ENCODE data around the gene CXXC5. TPM values are rescaled to one million over a fixed set of nuclear protein-coding genes. Genes with fewer than 3 reads are reported as not detected.
A peak's percentile ranks its signal among the peaks of the same experiment; 100 is the strongest.

CXXC5 gene
- total RNA-seq, 1 donor from 2014 or later = 17.2 TPM

- peak overlapping the region; percentile 18 for H3K4me2 ChIP-seq
- peak overlapping the region; percentile 86 for H3K27ac Mint-ChIP-seq
- H3F3A ChIP-seq (ENCODE audit: low read depth) = peaks cover 25% of the 10 kb centered on the region
- H3K36me3 Mint-ChIP-seq = peaks cover 3% of the 10 kb centered on the region
- no peaks in the 10 kb centered on the region for H3K79me2 ChIP-seq (ENCODE audit: low read depth)
- H3K4me3 ChIP-seq = no peak overlapping the region
- TF ChIP-seq EZH2phosphoT487 (IDR thresholded peaks at IDR 0.05) (no peak), EZH2 (IDR thresholded peaks at IDR 0.05) (no peak)
- TF ChIP-seq, protein P1, sequence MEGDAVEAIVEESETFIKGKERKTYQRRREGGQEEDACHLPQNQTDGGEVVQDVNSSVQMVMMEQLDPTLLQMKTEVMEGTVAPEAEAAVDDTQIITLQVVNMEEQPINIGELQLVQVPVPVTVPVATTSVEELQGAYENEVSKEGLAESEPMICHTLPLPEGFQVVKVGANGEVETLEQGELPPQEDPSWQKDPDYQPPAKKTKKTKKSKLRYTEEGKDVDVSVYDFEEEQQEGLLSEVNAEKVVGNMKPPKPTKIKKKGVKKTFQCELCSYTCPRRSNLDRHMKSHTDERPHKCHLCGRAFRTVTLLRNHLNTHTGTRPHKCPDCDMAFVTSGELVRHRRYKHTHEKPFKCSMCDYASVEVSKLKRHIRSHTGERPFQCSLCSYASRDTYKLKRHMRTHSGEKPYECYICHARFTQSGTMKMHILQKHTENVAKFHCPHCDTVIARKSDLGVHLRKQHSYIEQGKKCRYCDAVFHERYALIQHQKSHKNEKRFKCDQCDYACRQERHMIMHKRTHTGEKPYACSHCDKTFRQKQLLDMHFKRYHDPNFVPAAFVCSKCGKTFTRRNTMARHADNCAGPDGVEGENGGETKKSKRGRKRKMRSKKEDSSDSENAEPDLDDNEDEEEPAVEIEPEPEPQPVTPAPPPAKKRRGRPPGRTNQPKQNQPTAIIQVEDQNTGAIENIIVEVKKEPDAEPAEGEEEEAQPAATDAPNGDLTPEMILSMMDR (IDR thresholded peaks at IDR 0.05) = no peak
- H3K4me1 Mint-ChIP-seq = peaks cover 81% of the 10 kb centered on the region
- H3K36me3 ChIP-seq = no peaks in the 10 kb centered on the region
- H3K9ac ChIP-seq = no peak overlapping the region
- no peaks in the 10 kb centered on the region for H3K9me3 ChIP-seq (ENCODE audit: low read depth)
- H2AFZ ChIP-seq (replicated peaks) = no peak overlapping the region
- no peak overlapping the region for H3K27ac ChIP-seq
- no peaks in the 10 kb centered on the region for H3K9me3 Mint-ChIP-seq
- peaks cover 19% of the 10 kb centered on the region for H3K27me3 ChIP-seq
- peak overlapping the region; percentile 57 for H3K4me3 Mint-ChIP-seq
- DNase-seq (ENCODE audit: low spot score) = no peak
- peaks cover 13% of the 10 kb centered on the region for H3K27me3 Mint-ChIP-seq (ENCODE audit: insufficient read depth, low read depth)
- peaks cover 24% of the 10 kb centered on the region for H4K20me1 ChIP-seq (ENCODE audit: low read depth)
- peaks cover 57% of the 10 kb centered on the region for H3K4me1 ChIP-seq
Observed at GRCh38 chr5:139692148-139692547, 44.0 kb downstream of the CXXC5 start.

DNA sequence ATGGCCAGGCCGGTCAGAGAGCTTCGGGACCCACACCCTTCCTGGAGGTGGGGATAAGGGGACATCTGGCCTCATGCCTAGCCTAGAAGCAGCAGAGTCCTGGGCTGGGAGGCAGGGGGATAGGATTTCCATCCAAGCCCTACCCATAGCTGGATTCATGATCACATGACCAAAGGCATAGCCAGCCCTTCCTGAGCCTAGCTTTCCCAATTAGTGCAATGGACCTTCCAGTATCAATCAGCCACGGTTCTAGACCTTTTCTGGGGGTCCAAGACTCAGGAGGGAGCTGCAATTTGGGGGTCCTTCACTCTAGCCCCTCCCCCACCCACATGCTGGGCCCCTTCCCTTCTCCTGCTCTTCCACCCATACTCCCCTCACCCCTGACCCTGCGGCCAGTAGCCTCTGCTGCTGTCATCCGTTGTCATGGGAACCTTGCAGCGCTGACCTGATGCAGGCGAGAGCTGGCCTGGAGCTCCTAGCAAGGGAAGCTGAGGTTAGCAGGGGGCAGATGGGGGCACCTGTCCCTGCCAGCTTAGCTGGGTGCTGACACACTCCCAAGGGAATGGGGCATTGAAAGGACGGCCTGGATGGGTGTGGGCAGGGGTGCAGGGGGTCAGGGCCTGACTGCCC lies 44.6 kb downstream of the CXXC5 start:
- Mint-ChIP-seq H3K4me1 (peaks cover 76% of the 10 kb centered on the region), H3K9me3 (no peaks in the 10 kb centered on the region), H3K27ac (peak overlapping the region; percentile 86), H3K36me3 (peaks cover 3% of the 10 kb centered on the region), H3K27me3 (ENCODE audit: insufficient read depth, low read depth) (peaks cover 11% of the 10 kb centered on the region), H3K4me3 (peak overlapping the region; percentile 57)
- Histone ChIP-seq H3K9ac (no peak overlapping the region), H3K9me3 (ENCODE audit: low read depth) (no peaks in the 10 kb centered on the region), H3K4me2 (peak overlapping the region; percentile 18), H3K4me1 (peaks cover 59% of the 10 kb centered on the region), H3K27me3 (peaks cover 26% of the 10 kb centered on the region), H3K4me3 (no peak overlapping the region), H3K36me3 (no peaks in the 10 kb centered on the region), H3K27ac (no peak overlapping the region), H4K20me1 (ENCODE audit: low read depth) (peaks cover 19% of the 10 kb centered on the region), H3F3A (ENCODE audit: low read depth) (peaks cover 23% of the 10 kb centered on the region), H2AFZ (replicated peaks) (no peak overlapping the region), H3K79me2 (ENCODE audit: low read depth) (no peaks in the 10 kb centered on the region)
- TF ChIP-seq EZH2 (IDR thresholded peaks at IDR 0.05) (no peak), EZH2phosphoT487 (IDR thresholded peaks at IDR 0.05) (no peak)
- TF ChIP-seq, protein P1 (IDR thresholded peaks at IDR 0.05) = no peak
- DNase-seq (ENCODE audit: low spot score) = peak; percentile 83

DNA sequence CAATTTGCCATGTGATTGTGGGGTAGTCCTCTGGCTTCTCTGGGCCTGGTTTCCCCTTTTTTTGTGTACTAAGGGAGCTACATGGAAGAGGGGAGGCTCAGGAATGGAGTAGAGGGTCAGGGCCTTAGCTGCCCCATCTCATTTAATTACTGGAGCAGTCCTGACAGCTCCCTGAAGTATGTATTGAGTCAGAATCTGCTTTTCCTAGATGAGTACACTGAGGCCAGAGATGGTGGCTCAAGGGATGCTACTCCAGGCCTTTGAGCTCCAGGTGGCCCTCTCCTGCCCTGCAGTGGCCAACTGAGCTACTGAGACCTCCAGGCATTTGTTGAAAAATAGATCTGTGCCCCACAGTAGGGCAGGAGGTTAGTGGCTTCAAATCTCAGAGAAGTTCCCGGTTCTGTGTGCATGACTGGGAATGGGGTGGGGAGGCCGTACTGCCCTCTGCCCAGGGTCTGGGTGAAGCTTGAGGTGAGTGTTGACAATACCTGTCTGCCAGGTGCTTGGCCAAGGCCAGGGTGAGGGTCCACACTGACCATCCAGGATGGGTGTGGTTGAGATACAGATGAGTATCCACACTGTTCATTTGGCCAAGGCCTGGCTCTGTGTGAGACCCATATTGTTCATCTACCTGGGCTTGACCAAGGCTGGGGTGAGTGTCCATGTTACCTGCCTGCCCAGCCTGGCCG lies 45.7 kb downstream of the CXXC5 start:
- peaks cover 30% of the 10 kb centered on the region for H3K27me3 ChIP-seq
- no peak overlapping the region for H2AFZ ChIP-seq (replicated peaks)
- H3K4me1 Mint-ChIP-seq = peaks cover 79% of the 10 kb centered on the region
- peaks cover 32% of the 10 kb centered on the region for H3F3A ChIP-seq (ENCODE audit: low read depth)
- no peaks in the 10 kb centered on the region for H3K79me2 ChIP-seq (ENCODE audit: low read depth)
- H3K27me3 Mint-ChIP-seq (ENCODE audit: insufficient read depth, low read depth) = peaks cover 11% of the 10 kb centered on the region
- H4K20me1 ChIP-seq (ENCODE audit: low read depth) = peaks cover 11% of the 10 kb centered on the region
- TF ChIP-seq EZH2phosphoT487 (IDR thresholded peaks at IDR 0.05) = no peak
- TF ChIP-seq, protein P1 (IDR thresholded peaks at IDR 0.05) = no peak
- no peak for TF ChIP-seq EZH2 (IDR thresholded peaks at IDR 0.05)
- peaks cover 59% of the 10 kb centered on the region for H3K4me1 ChIP-seq
- H3K36me3 Mint-ChIP-seq = peaks cover 3% of the 10 kb centered on the region
- H3K4me2 ChIP-seq = peak overlapping the region; percentile 18
- no peak overlapping the region for H3K27ac ChIP-seq
- peak overlapping the region; percentile 44 for H3K4me3 Mint-ChIP-seq
- no peak for DNase-seq (ENCODE audit: low spot score)
- no peak overlapping the region for H3K4me3 ChIP-seq
- peak overlapping the region; percentile 91 for H3K27ac Mint-ChIP-seq
- no peaks in the 10 kb centered on the region for H3K9me3 Mint-ChIP-seq
- H3K36me3 ChIP-seq = no peaks in the 10 kb centered on the region
- no peaks in the 10 kb centered on the region for H3K9me3 ChIP-seq (ENCODE audit: low read depth)
- no peak overlapping the region for H3K9ac ChIP-seq
